H54 (cell line): ENCODE results near the gene SERPINB6.

Experiments
- DNase-seq: peaks from one replicate; pipeline ENCODE4 v3.0.0; 2011; ENCODE audit warnings: low spot score, mixed read lengths; ENCODE audit not compliant: insufficient read length
- FAIRE-seq: peaks from 3 replicates; lab custom pipeline; 2011; peaks lifted over from hg19 to GRCh38; lab: Jason Lieb, UNC
- POLR2A ChIP-seq: IDR thresholded peaks from 2 replicates; pipeline ENCODE4 v1.6.1; 2011; ENCODE audit warnings: low read depth, mild to moderate bottlenecking, low read length

SERPINB6 gene

DNA sequence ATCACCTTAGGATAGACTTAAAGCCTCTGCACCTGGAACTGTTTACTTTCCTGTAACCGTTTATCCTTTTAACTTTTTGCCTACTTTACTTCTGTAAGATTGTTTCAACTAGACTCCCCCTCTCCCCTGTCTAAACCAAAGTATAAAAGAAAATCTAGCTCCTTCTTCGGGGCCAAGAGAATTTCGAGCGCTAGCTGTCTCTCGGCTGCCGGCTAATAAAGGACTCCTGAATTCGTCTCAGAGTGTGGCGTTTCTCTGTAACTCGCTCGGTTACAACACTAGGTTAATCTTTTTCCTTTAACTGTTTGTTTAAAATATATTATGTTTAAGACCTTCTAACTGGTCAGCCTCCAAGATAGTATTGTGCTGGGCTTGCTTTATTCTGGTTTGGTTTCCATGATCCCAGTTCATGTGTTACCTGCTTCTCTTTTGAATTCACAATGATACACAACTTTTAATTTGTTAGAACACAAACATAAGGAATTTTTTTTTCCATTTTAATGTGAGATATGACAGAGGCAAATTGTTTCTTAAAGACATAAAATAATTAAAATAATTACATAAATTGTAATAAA is 19.7 kb upstream of the SERPINB6 start:
- DNase-seq, result no peak
- no peak for FAIRE-seq

DNA sequence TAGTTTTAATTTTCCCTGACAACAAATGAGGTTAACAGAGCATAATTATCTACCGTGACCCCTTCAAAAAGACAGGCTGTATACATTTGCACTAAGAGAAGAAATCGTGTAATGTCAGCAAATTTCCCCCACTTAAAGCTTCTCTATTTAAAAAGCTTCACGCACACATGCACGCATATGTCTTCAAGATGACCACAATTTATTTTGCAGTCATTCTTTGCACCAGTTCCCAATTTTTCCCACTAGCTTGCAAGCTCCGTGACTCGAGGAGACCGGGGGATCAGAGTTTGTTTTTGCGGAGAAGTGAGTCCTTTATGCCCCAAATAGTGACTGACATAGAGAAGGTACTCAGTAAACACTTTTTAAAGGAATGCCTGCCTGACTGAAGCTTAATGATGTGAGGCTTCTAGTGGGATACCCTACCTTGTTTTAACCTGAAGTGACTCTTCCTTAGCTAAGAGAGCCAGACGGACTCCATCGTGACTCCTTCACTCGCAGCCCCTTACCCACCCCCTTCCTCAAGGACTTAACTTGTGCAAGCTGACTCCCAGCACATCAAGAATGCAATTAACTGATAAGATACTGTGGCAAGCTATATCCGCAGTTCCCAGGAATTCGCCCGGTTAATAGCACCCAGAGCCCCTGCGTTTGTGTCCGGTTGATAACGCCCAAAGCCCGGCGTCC is 19.0 kb upstream of the SERPINB6 start:
- DNase-seq, result no peak

More for the DNA sequence above, 19.7 kb upstream of the SERPINB6 start:
- no peak for TF ChIP-seq POLR2A

DNA sequence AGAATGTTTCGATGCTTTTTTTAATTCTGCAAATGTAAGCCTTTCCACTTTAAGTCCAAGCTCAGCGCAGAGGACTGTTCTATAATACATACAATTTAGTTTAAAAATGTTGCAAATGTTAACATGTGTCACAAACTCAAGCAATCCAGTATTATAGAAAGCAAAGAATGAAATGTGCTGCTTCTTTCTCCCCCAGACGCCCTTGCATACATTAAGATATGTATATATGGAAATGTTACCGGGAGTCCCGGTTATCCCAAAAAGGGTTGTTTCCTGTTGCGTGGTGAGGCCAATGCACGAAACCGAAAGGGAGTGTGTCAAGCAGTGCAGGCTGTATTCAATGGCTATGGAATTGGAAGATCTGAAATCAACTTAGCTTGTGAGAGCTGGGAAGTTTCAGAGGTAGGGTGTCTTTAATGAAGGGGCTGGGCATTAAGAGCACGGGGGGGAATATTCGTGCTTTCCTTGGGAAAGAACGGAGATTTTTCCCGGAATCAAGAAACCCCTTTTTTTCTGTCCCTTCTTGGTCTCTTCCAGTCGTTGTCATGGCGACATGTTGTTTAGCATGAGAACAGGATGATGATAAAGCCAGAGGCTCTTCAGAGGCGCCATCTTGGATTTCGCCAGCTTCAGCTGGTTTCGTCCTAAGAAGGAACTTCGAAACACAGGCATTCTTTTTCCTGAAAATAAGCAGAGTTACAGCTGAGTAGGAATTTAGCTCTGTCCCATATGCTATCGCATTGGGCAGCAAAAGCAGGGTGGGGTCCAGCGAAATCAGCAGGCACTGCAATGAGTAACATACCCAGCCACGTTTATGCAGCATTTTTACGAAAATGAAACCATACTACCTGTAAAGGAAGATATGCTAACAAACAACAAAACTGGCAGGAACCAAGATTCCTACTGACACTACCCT is 18.2 kb upstream of the SERPINB6 start:
- DNase-seq (peak; percentile 42), FAIRE-seq (peak; percentile 74)
- 0 out of 2 replicates have a peak, but pooled peaks have one; percentile 23 for TF ChIP-seq POLR2A

More for the DNA sequence above, 19.0 kb upstream of the SERPINB6 start:
- TF ChIP-seq POLR2A, result no peak
- no peak for FAIRE-seq

DNA sequence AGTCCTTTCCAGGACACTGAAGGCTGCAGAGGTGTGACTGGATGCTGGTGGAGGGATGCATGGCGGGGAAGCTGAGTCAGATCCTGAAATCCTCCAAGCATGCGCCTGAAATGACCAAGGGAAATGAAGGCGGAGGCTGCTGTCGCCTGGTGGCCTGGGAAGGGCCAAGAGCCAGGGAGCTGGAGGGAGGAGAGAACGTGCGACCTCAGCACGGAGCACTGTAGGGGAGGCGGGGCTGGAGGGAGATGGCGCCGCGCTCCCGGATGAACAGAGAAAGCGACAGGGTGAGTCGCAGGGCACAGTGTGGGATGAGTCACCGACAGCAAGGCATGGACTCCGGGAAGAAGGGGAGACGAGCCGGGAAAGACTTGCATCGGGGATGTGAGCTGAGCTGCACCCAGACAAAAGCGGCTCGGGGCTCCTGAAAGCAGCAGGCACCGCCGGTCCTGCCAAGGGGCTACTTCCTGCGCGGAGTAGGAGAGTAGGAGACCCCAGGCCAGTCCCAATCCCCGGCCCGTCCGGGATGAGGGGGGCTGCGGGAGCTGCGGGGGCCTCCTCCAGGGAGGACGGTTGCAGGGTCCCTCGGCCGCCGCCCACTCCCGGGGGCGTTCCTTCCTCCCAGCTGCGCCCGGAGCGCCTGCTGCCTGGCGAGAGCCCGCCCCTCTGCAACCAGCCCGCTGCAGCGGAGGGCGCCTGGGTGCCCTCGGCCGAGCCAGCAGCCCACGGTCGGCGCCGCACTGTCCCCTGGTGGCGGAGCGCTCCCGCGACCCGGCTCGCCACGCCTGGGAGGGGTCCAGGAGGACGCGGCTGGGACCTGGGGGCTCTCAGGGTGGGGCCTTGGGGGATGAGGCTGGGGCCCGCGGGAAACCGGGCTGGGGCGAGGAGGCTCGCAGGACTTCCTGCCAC is 17.3 kb upstream of the SERPINB6 start:
- DNase-seq, result peak; percentile 71
- TF ChIP-seq POLR2A, result peak; percentile 80
- peak; percentile 84 for FAIRE-seq

DNA sequence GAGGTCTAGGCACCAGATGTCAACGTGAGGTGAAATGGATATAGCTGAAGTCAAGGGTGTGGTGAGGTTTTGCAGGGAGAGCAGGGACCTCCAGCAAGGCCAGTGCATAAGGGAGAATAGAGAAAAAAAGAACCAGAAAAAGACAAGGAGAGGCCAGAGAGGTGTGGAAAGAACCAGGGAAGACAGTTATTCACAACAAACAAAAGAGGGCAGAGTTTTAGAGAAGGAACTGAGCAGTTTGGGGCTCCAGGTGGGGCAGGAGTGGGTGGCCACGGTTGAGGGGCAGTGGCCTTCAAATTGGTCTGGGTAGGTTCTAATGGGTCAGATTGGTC is 16.7 kb upstream of the SERPINB6 start:
- FAIRE-seq (no peak), DNase-seq (no peak)
- TF ChIP-seq POLR2A, result no peak

DNA sequence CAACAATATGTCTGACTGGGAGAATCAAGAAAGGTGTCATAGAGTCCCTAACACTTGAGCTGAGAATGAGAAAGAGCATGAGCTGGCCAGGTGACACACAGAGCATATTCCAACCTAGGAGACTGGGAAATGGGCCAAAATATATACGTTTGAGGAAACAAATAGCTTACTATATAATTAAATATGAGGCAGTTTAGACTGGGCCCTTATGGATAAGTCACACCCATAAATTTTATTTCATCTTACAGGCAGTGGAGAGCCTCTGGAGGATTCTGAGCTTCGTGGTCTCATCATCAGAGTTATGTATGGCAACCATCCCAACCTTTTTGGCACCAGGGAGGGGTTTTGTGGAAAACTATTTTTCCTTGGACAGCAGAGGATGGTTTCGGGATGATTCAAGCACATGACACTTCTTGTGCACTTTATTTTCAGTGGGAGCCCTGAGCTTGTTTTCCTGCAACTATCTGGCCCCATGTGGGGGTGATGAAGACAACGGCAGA is 15.4 kb upstream of the SERPINB6 start:
- FAIRE-seq (no peak), DNase-seq (no peak)
- TF ChIP-seq POLR2A, result no peak

DNA sequence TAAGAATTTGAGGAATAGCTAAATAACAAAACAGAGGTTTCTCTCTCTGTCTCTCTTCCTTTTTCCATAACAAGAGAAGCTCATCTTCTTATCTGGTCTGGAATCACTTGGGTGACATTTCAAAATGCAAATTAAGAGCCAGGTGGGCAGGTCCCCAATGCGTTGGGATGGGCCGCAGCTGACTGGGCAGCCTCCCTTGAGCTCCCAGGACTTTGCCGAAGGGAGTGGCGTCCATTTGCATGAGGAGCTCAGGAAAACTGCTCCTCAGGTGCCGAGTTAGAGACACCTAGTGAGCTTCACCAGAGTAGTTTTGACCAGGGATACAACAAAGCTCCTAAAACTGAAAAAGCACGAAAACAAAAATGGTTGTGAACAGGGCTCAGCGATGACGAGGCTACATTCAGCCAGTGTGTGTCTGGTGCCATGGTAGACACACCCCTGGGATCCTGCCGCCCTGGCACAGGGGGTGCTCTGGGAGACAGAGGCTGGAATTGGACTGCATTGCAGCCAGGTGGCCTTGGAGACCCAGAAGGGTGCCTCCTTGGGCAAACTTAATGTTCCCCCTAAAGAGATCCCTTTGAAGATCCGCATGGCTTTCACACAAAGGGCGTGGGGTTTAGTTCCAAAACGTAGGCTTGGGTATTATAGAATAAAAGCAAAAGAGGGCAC is 13.5 kb upstream of the SERPINB6 start:
- TF ChIP-seq POLR2A, result no peak
- FAIRE-seq (no peak), DNase-seq (no peak)

DNA sequence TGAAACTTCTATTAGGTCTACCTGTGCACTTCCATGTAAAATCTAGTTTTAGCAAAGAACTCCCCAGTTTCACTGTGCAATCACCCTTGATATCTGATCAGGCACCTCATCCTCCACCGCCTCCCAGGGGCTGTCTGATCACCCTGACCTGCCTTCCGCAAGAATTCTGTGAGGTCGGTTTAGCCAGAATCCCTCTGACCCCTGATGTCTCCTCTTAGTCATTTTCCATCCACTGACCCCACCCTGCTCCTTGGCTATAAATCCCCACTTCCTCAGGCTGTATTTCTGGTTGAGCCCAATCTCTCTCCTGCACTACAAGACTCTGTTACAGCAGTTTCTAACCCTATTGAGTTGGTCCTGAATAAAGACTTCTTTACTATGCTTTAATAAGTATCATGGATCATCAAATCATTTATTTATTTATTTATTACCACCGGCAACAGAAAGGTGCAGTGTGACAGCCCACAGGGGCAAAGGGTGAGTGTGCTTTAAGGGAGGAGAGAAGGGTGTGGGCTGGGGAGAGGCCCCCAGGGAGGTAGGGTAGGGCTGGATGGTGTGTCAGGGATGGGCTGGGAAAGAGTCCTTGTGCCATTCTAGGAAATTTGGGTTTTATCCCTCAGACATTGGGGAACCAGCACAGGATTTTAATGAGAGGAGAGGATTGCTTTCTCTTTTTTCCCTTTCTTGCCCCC is 11.2 kb upstream of the SERPINB6 start:
- DNase-seq (no peak), FAIRE-seq (no peak)
- TF ChIP-seq POLR2A, result no peak

DNA sequence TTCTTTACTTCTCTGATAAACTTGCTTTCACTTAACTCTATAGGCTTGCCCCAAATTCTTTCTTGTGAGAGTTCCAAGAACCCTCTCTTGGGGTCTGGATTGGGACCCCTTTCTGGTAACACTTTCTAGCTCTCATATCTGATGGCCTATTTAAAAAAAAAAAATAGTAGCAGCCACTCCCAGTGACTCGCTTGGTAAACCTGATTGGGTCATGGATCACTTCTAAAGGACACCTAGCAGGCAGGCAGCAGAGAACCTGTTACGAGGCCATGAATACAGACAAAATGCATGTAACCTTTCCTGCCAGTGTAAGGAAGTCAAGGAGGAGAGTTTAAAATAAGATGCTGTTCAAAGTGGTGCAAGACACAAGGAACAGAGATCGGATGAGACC is 9.1 kb upstream of the SERPINB6 start:
- DNase-seq (no peak), FAIRE-seq (no peak)

DNA sequence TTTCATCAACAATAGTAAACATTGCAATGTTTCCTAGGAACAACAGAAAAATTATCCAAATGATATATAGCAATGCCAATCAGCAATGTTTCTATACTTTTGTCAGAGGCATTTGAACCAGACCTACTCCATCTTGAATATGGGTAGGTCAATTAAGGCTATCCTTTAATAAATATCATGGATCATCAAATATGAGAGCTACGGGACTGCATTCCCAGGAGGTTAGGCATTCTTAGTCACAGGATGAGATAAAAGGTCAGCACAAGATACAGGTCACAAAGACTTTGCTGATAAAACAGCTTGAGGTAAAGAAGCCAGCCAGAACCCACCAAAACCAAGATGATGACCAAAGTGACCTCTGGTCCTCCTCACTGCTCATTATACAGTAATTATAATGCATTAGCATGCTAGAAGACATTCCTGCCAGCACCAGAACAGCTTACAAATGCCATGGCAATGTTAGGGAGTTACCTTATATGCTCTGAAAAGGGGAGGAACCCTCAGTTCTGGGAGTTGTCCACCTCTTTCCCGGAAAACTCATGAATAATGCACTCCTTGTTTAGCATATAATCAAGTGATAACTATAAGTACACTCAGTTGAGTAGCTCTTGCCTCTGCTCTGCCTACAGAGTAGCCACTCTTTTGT is 8.6 kb upstream of the SERPINB6 start:
- FAIRE-seq (no peak), DNase-seq (no peak)
- TF ChIP-seq POLR2A, result no peak

More for the DNA sequence above, 9.1 kb upstream of the SERPINB6 start:
- TF ChIP-seq POLR2A, result no peak

DNA sequence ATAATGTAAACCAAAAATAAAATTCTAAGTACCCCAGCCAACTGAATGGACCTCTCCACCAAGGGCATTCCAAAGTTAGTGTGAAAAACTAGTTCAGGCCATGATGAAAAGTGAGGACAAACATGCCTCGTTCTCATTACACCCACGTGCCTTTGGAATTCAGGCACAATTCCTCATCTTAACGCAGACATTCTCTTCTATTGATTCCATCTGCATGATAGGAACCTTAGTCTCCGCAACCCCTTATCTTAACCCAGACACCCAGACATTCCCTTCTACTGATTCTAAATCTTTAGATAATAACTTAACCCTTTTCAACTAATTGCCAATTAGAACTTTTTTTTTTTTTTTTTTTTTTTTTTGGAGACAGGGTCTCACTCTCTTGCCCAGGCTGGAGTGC is 7.6 kb upstream of the SERPINB6 start:
- FAIRE-seq, result no peak
- no peak for DNase-seq
- no peak for TF ChIP-seq POLR2A

DNA sequence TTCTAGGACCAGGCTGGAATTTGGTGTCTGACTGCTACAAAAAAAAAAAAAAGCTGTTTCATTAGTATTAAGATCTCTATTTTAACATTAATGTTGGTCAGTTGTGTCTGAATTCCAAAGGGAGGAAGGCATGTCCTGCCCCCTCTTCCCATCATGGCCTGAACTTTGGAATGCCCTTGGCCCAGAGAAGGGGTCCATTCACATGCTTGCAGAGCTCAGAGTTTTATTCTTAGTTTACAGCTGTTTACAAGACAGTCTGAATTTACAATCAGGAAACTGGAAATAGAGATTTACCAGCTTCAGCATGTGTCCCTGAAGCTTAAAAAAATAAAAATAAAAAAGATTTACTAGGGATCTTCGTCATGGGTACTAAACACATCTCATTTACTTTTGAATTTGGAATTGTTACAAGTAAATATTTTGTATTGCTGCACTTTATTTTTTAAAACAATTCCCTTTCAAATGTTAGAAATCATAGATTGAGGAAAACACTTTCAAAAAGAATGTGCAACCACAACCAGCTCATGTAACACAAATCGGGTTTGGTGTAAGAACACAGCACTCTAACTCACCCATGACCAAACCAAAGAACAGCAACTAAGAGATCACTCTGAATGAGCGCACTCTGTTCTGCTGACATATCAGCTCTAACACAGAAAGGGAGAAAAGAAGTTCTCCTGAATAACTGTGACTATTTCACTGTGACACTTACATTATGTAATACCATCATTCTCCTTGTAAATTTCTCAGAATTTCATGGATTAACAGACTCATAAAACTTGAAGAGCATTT is 6.6 kb upstream of the SERPINB6 start:
- no peak for TF ChIP-seq POLR2A
- FAIRE-seq, result no peak
- no peak for DNase-seq
